MV-4-11 (cell line): ENCODE results near the gene NT5C3B.

Experiments
- DNase-seq: peaks from one replicate; lab custom pipeline; 2025; lab: John Stamatoyannopoulos, UW

The NT5C3B gene

DNA sequence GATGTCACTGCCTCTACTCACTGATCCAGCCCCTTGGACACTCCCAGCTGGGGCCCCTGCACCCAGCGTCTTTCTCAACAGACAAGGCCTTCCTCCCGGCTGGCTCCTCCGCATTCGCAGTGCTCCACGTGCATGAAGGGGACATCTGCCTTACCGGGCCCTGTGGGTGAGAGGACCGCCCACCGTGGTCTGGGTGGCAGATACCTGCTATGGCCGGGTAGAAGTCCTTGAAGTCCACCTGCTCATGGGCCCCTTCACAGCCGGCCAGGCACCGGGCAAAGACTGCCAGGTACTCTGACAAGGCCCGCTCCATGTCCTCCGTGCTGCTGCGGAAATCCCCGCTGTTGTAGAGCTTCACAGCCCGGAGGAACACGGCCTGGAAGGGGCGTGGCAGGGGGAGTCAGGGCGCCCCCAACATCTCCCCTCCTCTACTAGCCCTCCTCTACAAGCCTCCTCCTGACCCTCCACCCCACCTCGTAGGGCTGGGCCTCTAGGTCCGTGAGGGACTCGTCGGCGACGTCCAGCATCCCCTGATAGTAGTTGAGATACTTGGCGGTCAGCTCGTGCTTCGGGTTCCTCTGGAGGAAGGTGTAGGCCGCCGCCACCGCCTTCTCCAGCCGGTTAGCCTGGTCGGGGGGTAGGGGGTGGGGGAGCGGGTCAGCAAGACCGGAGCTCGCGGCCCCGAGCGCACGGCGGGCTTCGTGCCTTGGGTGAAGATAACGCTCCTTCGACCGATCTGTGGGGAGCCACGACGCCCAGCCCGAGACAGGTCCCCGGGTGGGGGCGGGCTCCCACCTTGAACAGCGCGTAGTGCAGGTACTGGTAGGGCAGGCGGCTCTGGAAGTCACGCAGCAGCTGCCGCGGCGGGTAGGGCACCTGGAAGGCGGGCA lies 25.1 kb downstream of the NT5C3B start:
- DNase-seq: no peak

- DNase-seq: no peak
Measured at GRCh38 chr17:41806685-41807445, 29.2 kb downstream of the NT5C3B start.

DNA sequence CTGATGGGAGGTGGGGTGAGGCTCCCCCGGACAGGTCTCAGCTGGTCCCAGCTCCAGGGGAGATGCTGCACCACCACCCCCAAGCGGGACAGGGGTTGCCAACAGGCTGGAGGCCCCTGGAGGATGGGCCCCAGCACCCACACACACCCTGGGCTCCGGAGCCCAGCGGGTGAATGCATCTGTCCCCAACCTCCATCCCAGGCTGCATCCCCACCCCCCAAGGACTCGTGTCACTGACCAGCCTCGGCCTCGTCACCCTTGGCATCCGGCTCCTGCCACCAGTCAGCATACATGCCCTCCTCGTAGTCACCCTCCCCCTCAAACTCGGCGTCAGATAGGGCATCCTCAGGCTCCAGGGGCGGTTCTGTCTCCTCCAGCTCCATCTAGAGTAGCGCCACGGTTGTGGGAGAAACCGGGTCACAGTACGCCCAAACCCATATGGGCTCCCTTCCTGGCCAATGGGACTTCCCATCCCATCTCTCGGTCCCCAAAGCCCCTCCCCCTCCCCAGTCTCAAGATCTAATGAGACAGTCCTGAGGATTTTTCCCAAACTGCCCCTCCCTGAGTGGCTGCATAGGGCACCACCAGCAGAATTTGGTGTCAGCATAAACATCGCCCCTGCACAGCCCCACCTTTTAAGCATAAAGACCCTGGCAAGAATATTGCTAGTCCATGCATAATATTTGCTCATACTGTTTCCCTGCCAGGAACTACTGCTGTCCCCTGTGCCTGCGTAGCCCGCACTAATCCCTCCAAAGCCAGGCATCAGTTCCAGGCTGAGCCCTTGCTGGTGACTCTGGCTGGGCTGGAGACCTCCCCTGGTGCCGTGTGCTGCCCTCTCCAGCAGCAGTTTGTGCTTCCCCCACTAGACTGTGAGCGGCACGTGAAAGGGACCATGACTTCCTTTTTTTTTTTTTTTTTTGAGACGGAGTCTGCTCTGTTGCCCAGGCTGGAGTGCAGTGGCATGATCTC lies 32.7 kb downstream of the NT5C3B start:
- peak; percentile 74 for DNase-seq

DNA sequence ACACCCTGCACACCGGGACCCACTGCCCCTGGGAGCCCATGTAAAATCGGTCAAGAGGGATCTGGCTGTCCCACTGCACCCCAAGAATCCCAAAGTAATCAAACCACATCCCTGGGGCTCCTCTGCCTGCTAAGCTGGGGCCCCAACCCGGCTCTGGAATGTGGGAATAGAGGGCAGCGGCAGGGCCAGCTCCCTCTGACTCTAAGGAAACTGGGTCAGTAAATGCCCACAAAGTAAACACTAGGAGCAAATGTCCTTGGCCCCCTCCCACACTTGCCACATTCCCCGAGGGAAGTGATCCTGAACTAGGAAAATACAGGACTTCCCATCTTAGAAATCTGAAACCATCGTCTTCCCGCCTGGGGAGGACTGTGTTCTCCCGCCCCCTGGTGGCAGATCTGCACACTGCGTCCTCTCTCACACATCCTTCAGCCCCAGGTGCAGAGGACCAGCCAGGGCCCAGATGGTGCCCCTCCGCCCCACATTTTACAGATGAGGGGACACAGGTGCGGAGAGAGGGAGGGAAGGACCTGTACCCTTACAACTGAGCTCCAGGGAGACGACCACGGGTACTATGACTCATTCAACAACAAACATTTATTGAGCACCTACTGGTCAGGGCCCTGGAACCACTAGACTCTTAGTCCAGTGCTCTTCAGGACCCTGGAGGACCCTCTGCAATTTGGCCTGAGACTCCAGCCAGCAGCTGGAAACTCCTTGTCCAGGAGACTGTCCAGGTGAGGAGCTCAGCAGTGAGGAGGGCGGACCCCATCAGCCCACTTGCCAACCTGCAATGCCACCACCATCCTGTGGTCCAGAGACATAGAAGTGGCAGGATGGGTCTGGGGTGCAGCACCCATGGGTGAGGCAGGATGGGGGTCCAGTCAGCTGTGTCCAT lies 34.4 kb downstream of the NT5C3B start:
- DNase-seq: no peak

- no peak for DNase-seq
Measured at GRCh38 chr17:41800601-41801373, 35.2 kb downstream of the NT5C3B start.

DNA sequence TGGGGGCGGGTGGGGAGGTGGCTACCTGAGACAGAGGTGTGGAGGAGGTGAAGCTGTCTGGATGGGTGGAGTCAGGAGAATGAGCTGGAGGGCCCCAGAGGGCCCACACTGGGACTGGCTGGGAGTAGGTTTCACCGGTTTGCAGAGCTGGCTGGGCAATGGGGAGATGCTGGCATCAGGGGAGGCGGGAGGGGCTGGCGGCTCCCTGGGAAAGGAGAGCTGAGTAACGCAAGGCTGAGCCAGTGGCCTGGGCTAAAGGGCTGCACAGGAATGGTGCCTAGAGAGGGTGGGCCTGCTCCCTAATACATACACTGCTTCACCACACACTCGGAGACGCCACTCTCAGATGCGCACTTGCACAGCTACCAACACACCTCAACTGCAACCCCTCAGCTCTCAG lies 36.7 kb downstream of the NT5C3B start:
- no peak for DNase-seq

GRCh38 chr17:41797377-41797776 lies 38.7 kb downstream of the NT5C3B start:
- DNase-seq: no peak

DNA sequence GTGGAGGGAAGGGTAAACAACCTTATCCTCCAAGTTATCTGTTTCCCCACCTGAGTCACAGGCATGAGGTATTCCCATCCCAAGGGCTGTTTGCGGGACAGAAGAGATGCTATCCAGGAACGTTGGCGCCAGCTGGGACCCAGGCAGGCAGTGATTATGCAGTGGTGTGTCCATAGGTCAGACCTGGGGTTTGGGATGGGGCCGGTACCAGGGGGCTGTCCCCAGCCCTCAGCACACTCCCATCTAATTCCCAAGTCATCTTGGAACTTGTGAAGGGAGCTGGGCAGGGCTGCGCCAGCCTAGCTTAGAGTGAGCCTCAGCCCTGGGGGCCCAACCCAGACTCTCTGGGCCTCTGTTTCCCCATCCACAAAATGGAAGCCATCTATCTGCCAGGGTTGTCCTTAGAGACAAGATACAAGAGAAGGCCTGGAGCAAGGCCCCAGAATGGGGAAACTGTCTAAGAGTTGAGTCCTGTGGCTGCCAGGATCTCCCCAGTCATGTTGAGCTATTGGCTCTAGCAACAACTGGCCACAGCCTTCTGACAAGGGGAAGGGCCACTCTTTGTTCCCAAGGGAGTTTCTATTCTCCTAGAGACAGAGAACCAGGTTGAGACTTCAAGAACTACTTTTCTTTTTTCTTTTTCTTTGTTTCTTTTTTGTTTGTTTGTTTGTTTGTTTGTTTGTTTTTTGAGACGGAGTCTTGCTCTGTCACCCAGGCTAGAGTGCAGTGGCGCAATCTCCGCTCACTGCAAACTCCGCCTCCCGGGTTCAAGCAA lies 39.7 kb downstream of the NT5C3B start:
- peak; percentile 57 for DNase-seq

DNA sequence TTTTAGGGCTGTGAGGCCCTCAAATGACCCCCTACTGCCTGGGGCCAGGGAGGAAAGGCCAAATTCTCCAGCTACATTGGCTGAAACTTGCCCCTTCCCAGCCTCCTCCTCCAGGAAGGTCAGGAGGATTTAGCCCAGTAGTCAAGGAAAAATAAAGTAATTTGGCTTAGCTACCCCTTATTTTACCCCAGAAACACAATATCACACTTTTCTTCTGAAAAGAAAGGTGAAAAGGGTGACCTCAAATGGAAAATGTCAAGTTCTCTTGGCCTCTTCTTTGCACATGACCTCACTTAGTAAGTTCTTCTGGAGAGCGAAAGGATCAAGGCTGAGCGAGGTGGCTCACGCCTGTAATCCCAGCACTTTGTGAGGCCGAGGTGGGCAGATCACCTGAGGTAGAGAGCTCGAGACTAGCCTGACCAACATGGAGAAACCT lies 41.5 kb downstream of the NT5C3B start:
- no peak for DNase-seq

GRCh38 chr17:41793784-41794539 lies 42.1 kb downstream of the NT5C3B start:
- no peak for DNase-seq

DNA sequence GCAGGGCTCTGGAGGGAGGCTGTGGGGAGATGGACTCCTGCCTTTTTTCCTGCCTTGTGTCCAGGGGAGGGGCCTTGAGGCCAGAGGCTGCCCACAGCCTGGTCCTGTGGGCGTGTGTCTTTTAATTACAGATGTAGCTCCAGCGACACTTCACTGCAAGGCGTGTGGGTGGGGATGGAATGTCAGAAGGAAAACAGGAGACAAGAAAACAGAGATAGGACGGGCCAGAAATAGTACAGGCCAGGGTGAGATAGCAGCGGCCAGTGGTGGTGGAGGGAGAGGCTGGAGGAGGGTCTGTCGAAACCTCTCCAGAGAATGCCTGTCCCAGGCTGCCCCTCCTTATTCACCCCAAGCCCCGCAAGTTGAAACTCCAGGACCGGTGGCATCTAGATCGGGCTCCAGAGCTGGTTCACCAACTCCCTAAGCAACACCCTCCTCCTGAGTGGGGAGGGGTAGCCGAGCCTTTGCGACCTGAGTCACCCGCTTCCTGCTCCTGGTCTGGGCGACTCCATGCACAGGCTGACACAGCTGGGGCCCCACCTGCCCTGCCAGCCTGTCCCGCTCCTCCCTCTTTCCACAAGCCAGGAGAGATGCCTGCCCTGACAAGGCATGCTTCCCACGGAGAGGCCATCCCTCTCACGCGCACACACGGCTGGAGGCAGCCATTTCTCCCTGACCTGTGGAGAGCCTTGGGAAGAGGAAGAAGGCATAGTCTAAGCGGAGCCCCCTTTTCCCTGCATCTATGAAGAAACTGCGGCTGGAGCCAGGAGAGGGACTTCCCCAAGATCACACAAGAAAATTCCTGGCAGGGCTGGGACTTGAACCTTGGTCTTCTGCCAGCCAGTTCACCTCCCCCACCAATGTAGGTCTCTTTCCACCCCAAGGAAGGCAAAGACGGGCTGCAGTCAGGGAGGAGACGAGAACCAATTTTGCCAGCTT lies 42.9 kb downstream of the NT5C3B start:
- no peak for DNase-seq

DNA sequence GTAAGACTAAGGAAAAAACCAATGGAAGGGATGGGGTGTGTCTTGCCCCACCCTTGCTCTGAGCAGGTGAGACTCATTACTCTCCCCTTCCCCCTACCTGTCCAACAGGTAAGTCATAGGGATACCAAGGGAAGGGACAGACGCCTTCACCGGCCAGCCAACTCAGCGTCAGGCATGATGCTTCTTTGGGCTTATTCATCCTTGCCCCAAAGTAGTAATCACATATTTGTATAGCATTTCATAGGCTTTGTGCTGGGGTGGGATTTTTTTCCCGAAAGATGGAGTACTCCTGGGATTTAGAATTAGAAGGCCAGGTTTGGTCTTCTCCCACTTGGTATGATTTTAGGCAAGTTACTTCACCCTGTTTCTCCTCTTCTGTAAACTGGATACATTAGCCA lies 49.0 kb downstream of the NT5C3B start:
- DNase-seq: no peak

GRCh38 chr17:41786227-41787020 lies 49.6 kb downstream of the NT5C3B start, which contains the start of gene JUP:
Gene JUP, minus strand, starts transcription at chr17:41786711. Its CDS starts 14,857 bp downstream, at chr17:41771854.
- DNase-seq: peak; percentile 97

DNA sequence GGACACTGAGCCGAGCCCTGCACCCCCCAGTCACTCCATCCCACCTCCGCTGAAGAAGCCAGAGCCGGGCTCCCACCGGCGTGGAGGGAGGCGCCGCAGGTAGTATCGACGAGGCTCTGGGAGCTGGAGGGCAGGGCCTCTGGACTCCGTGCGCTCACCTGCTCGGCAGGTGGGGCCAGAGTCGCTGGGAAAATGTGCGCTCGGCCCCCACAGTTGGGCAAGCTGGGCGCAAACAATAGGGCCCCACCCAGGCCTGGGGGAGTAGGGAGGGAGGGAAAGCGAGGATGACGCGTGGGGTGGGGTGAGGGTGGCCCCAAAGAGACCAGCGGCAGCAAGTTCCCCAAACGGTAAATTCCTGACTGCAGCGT lies 50.2 kb downstream of the NT5C3B start:
- DNase-seq: no peak

- no peak for DNase-seq
Measured at GRCh38 chr17:41785091-41785858, 50.8 kb downstream of the NT5C3B start.
